ENCODE data around the gene R3HCC1L.

R3HCC1L gene

DNA sequence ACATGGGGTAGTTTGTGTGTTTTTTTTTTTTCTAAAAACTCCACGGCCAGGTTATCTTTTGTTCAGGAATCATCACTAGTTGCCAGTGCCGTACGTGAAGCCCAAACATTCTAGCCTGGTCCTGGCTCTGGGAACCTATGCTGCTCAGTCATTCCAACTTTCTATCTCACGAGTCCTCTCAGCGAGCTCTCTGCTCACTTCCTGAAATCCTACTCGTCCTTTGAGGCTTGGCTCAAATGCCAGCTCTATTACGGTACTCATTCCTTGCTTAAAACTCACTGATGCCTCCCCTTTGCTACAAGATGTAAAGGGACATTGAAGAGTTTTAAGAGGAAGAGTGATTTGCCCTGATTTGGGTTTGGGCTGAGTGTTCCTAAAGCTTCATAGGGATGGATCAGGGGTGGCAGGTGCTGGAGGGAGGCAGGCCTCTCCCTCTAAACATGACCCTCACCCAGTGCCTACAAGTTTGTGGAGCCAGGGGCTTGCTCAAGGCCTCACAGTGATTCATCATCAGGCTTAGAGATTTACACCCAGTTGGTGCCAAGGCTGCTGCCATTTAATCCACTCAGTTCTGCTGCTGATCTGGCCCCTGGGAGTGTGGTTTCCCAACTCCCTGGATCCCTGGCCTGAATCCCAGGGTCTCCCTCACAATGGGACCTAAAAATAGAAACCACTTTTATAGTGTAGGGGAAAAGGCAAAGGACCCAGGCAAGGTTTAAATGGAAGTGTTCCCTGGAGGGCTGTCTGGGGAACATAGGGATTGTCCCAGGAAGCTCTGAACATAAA, 46.1 kb upstream of the R3HCC1L start:
- H3K9ac ChIP-seq (ENCODE audit: low read length) = no peak overlapping the region
- no peaks in the 10 kb centered on the region for H3K9me3 ChIP-seq (ENCODE audit: insufficient read depth, low read length)
- H4K20me1 ChIP-seq (ENCODE audit: low read depth, low read length) = no peaks in the 10 kb centered on the region
- no peaks in the 10 kb centered on the region for H3F3A ChIP-seq (ENCODE audit: insufficient read depth)
- no peak overlapping the region for H3K4me3 ChIP-seq (ENCODE audit: insufficient read depth, low read length, poor library complexity, severe bottlenecking)
- H3K9me2 ChIP-seq (replicated peaks; ENCODE audit: insufficient read depth, low read length) = no peaks in the 10 kb centered on the region
- no peaks in the 10 kb centered on the region for H3K27me3 ChIP-seq (ENCODE audit: low read length)
- no peaks in the 10 kb centered on the region for H3K79me2 ChIP-seq (ENCODE audit: insufficient read depth, low read length)
- H2AFZ ChIP-seq (ENCODE audit: low read depth, low read length, severe bottlenecking) = no peak overlapping the region
- H3K27ac ChIP-seq (ENCODE audit: low read depth, low read length) = no peak overlapping the region
- TF ChIP-seq EZH2phosphoT487 (conservative IDR thresholded peaks at IDR 0.05; ENCODE audit: low read length) = no peak
- TF ChIP-seq, protein P1, sequence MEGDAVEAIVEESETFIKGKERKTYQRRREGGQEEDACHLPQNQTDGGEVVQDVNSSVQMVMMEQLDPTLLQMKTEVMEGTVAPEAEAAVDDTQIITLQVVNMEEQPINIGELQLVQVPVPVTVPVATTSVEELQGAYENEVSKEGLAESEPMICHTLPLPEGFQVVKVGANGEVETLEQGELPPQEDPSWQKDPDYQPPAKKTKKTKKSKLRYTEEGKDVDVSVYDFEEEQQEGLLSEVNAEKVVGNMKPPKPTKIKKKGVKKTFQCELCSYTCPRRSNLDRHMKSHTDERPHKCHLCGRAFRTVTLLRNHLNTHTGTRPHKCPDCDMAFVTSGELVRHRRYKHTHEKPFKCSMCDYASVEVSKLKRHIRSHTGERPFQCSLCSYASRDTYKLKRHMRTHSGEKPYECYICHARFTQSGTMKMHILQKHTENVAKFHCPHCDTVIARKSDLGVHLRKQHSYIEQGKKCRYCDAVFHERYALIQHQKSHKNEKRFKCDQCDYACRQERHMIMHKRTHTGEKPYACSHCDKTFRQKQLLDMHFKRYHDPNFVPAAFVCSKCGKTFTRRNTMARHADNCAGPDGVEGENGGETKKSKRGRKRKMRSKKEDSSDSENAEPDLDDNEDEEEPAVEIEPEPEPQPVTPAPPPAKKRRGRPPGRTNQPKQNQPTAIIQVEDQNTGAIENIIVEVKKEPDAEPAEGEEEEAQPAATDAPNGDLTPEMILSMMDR (IDR thresholded peaks at IDR 0.05; ENCODE audit: insufficient read depth, low read length, poor library complexity, severe bottlenecking) = no peak
- no peak overlapping the region for H3K4me2 ChIP-seq (ENCODE audit: low read depth, low read length, poor library complexity, severe bottlenecking)
- H3K36me3 ChIP-seq (ENCODE audit: low read length) = no peaks in the 10 kb centered on the region

DNA sequence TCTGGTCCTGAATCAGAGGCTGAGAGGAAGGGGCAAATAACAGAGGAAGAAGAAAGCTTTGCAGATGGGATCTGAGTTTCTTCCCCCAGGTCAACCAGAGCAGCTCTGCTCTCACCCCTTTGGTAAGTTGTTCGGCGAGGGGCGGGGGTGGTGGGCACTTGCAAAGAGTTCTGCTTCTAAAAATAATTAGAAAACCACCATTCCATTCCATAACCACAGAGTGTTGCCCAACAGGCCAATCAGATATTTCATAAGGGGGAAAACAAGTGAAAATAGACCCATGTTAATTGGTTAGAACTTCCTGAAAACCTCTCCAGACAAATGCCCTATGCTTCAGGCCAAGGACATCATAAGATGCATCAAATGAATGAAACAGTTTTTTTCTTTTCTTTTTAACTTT, 43.6 kb upstream of the R3HCC1L start:
- TF ChIP-seq EZH2phosphoT487 (conservative IDR thresholded peaks at IDR 0.05; ENCODE audit: low read length) = no peak
- TF ChIP-seq, protein P1 (IDR thresholded peaks at IDR 0.05; ENCODE audit: insufficient read depth, low read length, poor library complexity, severe bottlenecking) = no peak
- no peak overlapping the region for H3K4me3 ChIP-seq (ENCODE audit: insufficient read depth, low read length, poor library complexity, severe bottlenecking)
- no peaks in the 10 kb centered on the region for H3K27me3 ChIP-seq (ENCODE audit: low read length)
- H3K36me3 ChIP-seq (ENCODE audit: low read length) = no peaks in the 10 kb centered on the region
- H3K79me2 ChIP-seq (ENCODE audit: insufficient read depth, low read length) = no peaks in the 10 kb centered on the region
- no peak overlapping the region for H3K27ac ChIP-seq (ENCODE audit: low read depth, low read length)
- H4K20me1 ChIP-seq (ENCODE audit: low read depth, low read length) = no peaks in the 10 kb centered on the region
- H3K4me2 ChIP-seq (ENCODE audit: low read depth, low read length, poor library complexity, severe bottlenecking) = no peak overlapping the region
- no peak overlapping the region for H3K9ac ChIP-seq (ENCODE audit: low read length)
- no peaks in the 10 kb centered on the region for H3K9me2 ChIP-seq (replicated peaks; ENCODE audit: insufficient read depth, low read length)
- no peaks in the 10 kb centered on the region for H3F3A ChIP-seq (ENCODE audit: insufficient read depth)
- H2AFZ ChIP-seq (ENCODE audit: low read depth, low read length, severe bottlenecking) = no peak overlapping the region
- H3K9me3 ChIP-seq (ENCODE audit: insufficient read depth, low read length) = no peaks in the 10 kb centered on the region

DNA sequence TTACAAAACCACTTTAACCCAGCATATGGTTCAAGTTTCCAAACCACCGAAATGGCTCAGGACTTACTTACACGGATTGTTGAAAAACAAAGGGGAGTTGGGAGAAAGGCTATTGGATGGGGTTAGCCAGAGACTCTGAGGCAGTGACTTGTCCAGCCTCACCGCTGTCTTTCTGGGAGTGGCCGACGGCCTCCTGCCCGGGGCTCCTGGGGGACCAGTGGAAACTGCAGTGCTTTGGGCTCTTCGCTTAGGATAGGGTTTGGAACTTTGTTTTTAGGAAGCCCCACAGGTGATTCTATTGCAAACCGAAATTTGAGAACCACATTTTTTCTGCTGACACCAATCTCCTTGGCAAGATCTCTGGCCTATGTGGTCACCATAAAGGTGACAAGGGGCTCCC, 38.1 kb upstream of the R3HCC1L start:
- H3K27ac ChIP-seq (ENCODE audit: low read depth, low read length) = no peak overlapping the region
- H3K27me3 ChIP-seq (ENCODE audit: low read length) = no peaks in the 10 kb centered on the region
- no peaks in the 10 kb centered on the region for H3K9me3 ChIP-seq (ENCODE audit: insufficient read depth, low read length)
- TF ChIP-seq, protein P1 (IDR thresholded peaks at IDR 0.05; ENCODE audit: insufficient read depth, low read length, poor library complexity, severe bottlenecking) = no peak
- no peak for TF ChIP-seq EZH2phosphoT487 (conservative IDR thresholded peaks at IDR 0.05; ENCODE audit: low read length)
- H4K20me1 ChIP-seq (ENCODE audit: low read depth, low read length) = no peaks in the 10 kb centered on the region
- H3K36me3 ChIP-seq (ENCODE audit: low read length) = no peaks in the 10 kb centered on the region
- H3K9ac ChIP-seq (ENCODE audit: low read length) = no peak overlapping the region
- no peak overlapping the region for H3K4me3 ChIP-seq (ENCODE audit: insufficient read depth, low read length, poor library complexity, severe bottlenecking)
- H3K9me2 ChIP-seq (replicated peaks; ENCODE audit: insufficient read depth, low read length) = no peaks in the 10 kb centered on the region
- H2AFZ ChIP-seq (ENCODE audit: low read depth, low read length, severe bottlenecking) = no peak overlapping the region
- H3K4me2 ChIP-seq (ENCODE audit: low read depth, low read length, poor library complexity, severe bottlenecking) = no peak overlapping the region
- no peaks in the 10 kb centered on the region for H3K79me2 ChIP-seq (ENCODE audit: insufficient read depth, low read length)
- H3F3A ChIP-seq (ENCODE audit: insufficient read depth) = no peaks in the 10 kb centered on the region
